CD4-positive, alpha-beta memory T cell (primary cell): ENCODE results near the gene MCMBP. TPM values are rescaled to one million over a fixed set of nuclear protein-coding genes. Genes with fewer than 3 reads are reported as not detected.
A peak's percentile ranks its signal among the peaks of the same experiment; 100 is the strongest.

Experiments
- CTCF ChIA-PET: fragments of 350-600 bp; sonication (Branson Sonifier 250); formaldehyde crosslinking; loops from one replicate; lab custom pipeline; 2021; ENCODE audit warnings: inconsistent platforms; ENCODE audit not compliant: partially characterized antibody; lab: Charles Lee
- POLR2A ChIA-PET: fragments of 350-600 bp; sonication (Branson Sonifier 250); formaldehyde crosslinking; loops from one replicate; lab custom pipeline; 2021; ENCODE audit not compliant: partially characterized antibody; lab: Charles Lee
- DNase-seq, 5 donors: peaks; one replicate each; pipeline versions ENCODE4 v3.0.0 to v3.0.0-alpha.2; 2020 to 2022; ENCODE audit warnings: mixed read lengths in 1 of 5
- H3K27ac ChIP-seq: one replicate; pipeline ENCODE4 v1.7.0; 2013; ENCODE audit warnings: low read depth, low read length
- H3K27me3 ChIP-seq: 2 replicates; pipeline ENCODE4 v1.7.0; 2013; ENCODE audit warnings: mild to moderate bottlenecking, low read length, moderate library complexity; ENCODE audit not compliant: insufficient read depth
- H3K36me3 ChIP-seq: 2 replicates; pipeline ENCODE4 v1.7.0; 2013; ENCODE audit warnings: mild to moderate bottlenecking, low read length, moderate library complexity; ENCODE audit not compliant: insufficient read depth
- H3K4me1 ChIP-seq: 2 replicates; pipeline ENCODE4 v1.7.0; 2013; ENCODE audit warnings: mild to moderate bottlenecking, low read length, moderate library complexity; ENCODE audit not compliant: insufficient read depth
- H3K4me3 ChIP-seq, 2 donors: one replicate each; pipeline ENCODE4 v1.7.0; 2013; ENCODE audit warnings: low read length in 2 of 2, mild to moderate bottlenecking in 1 of 2
- H3K9me3 ChIP-seq, 2 donors: one replicate each; pipeline ENCODE4 v1.7.0; 2013; ENCODE audit warnings: low read length in 2 of 2, control low read depth in 1 of 2; ENCODE audit not compliant: control insufficient read depth in 1 of 2
- H3K27ac Mint-ChIP-seq, 7 donors: one replicate each; pipeline ENCODE4 v1.8.0; 2020 to 2021; ENCODE audit warnings: mixed read lengths in 7 of 7, mild to moderate bottlenecking in 6 of 7, inconsistent platforms in 3 of 7, moderate library complexity in 3 of 7
- H3K27me3 Mint-ChIP-seq, 2 donors: one replicate each; pipeline ENCODE4 v1.8.0; 2020 to 2021; ENCODE audit warnings: mixed read lengths in 2 of 2
- H3K36me3 Mint-ChIP-seq, 2 donors: one replicate each; pipeline ENCODE4 v1.8.0; 2020 to 2021; ENCODE audit warnings: mixed read lengths in 2 of 2, inconsistent platforms in 1 of 2, mild to moderate bottlenecking in 1 of 2
- H3K4me1 Mint-ChIP-seq, 4 donors: one replicate each; pipeline ENCODE4 v1.8.0; 2020 to 2021; ENCODE audit warnings: mixed read lengths in 4 of 4, mild to moderate bottlenecking in 1 of 4
- H3K4me3 Mint-ChIP-seq, 8 donors: one replicate each; pipeline ENCODE4 v1.8.0; 2020 to 2021; ENCODE audit warnings: mixed read lengths in 8 of 8, mild to moderate bottlenecking in 7 of 8, moderate library complexity in 6 of 8, inconsistent platforms in 3 of 8
- H3K9me3 Mint-ChIP-seq, 8 donors: one replicate each; pipeline ENCODE4 v1.8.0; 2020 to 2021; ENCODE audit warnings: mixed read lengths in 8 of 8, mild to moderate bottlenecking in 5 of 8, inconsistent platforms in 3 of 8, moderate library complexity in 1 of 8
- intact Hi-C: fragments of 100-400 bp; cut with micrococcal nuclease; formaldehyde crosslinking; loops from one replicate; pipeline ENCODE4 v1.15.1; 2023
- polyA plus RNA-seq, 2 donors: library from polyadenylated mRNA; unstranded; fragments of 300-500 nt; fragmentation: Illumina TruSeq; gene quantifications; one replicate each; pipeline ENCODE4 v1.2.3, GENCODE V29; 2021
- total RNA-seq, 2 experiments: library from RNA; stranded (reverse); gene quantifications; one replicate each; pipeline ENCODE4 v1.2.3, GENCODE V29; 2021

Gene MCMBP
- total and polyA plus RNA-seq, 4 experiments from 2014 or later: 54.8 to 70.5 (median 62.1) TPM

DNA sequence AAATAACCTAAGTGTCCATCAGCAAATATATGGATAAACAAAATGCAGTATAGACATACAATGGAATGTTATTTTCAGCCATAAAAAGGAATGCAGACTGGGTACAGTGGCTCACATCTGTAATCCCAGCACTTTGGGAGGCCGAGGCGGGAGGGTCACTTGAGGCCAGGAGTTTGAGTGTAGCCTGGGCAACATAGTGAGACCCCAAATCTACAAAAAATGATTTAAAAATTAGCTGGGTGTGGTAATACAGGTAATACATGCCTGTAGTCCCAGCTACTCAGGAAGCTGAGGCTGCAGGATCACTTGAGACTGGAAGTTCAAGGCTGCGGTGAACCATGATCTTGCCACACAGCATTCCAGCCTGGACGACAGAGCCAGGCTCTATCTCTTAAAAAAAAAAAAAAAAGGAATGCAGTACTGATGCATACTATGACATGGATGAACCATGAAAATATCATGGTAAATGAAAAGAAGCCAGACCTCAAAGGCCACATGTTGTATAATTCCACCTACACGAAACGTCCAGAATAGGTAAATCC, 6.9 kb downstream of the MCMBP start:
- Mint-ChIP-seq H3K27me3 (no peaks in the 10 kb centered on the region), H3K27ac (peak overlapping the region in 1 of 7 donors; percentile 20), H3K36me3 (peaks cover 18 to 22% of the 10 kb centered on the region in 2 donors), H3K4me3 (no peak overlapping the region), H3K9me3 (peaks cover 0 to 11% (median 5%) of the 10 kb centered on the region in 8 donors), H3K4me1 (peaks cover 39 to 81% (median 60%) of the 10 kb centered on the region in 4 donors)
- peaks cover 68% of the 10 kb centered on the region for H3K4me1 ChIP-seq
- H3K27me3 ChIP-seq: no peaks in the 10 kb centered on the region
- H3K4me3 ChIP-seq: no peak overlapping the region
- no peak for DNase-seq
- CTCF ChIA-PET: no interaction called here
- H3K36me3 ChIP-seq: no peaks in the 10 kb centered on the region
- peaks cover 0 to 4% of the 10 kb centered on the region in 2 donors for H3K9me3 ChIP-seq
- POLR2A ChIA-PET: no interaction called here
- intact Hi-C loops: no loop called here
- H3K27ac ChIP-seq: no peak overlapping the region

DNA sequence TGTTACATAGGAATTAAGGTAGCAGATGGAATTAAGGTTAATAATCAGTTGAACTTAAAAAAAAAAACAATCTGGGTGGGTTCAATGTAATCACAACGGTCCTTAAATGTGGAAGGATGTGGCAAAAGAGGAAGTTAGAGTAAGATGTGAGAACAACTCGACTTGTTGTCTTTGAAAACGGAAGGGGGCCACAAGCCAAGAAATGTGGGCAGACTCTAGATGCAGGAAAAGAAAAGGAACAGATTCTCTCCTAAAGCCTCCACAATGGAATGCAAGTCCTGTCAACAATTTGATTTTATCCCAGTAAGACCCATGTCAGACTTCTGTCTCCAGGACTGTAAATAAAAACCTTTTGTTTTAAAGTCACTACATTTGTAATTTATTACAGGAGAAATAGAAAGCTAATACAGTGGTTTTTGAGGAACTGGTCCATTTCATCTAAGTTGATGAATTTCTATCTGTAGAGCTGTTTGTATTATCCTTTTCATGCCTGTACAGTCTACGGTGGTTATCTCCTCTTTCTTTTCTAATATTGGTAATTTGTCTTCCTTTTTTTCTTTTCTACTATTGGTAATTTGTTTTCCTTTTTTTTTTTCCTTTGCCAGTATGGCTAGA, 8.6 kb downstream of the MCMBP start:
- Mint-ChIP-seq H3K36me3 (peaks cover 21 to 26% of the 10 kb centered on the region in 2 donors), H3K27me3 (no peaks in the 10 kb centered on the region), H3K9me3 (peaks cover 0 to 11% (median 5%) of the 10 kb centered on the region in 8 donors), H3K4me3 (peak overlapping the region in 2 of 8 donors; percentile 15 to 40), H3K27ac (peak overlapping the region in 4 of 7 donors; percentile 7 to 77 (median 54)), H3K4me1 (peaks cover 44 to 82% (median 60%) of the 10 kb centered on the region in 4 donors)
- Histone ChIP-seq H3K36me3 (no peaks in the 10 kb centered on the region), H3K27me3 (no peaks in the 10 kb centered on the region), H3K4me1 (peaks cover 60% of the 10 kb centered on the region), H3K4me3 (no peak overlapping the region), H3K27ac (no peak overlapping the region), H3K9me3 (peaks cover 0 to 4% of the 10 kb centered on the region in 2 donors)
- intact Hi-C loops: no loop called here
- ChIA-PET CTCF (interaction anchor here (0.9 to 7.5 kb wide), 4 partner anchors 9 to 179 kb away, joined by 4 to 105 read pairs (median 28); partner anchors contain the start of gene MCMBP), POLR2A (interaction anchor here (4.2 kb wide), 1 partner anchor 8 kb away, joined by 19 read pairs; the partner anchor contains the start of gene MCMBP)
- no peak for DNase-seq

DNA sequence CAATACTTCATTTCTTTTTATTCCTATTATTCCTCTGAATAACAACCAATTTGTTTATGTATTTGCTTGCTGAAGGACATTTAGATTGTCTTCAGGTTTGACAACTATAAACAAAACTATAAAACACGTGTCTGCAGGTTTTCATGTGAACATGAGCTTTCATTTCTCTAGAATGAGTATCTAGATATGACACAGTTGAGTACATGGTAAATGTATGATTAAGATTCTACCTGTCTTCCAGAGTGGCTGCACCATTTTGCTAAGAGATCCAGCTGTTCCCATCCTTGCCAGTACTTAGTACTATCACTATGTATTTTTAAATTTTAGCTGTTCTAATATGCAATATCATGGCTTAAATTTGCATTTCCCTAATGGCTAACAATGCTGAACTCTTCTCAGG, 10.1 kb downstream of the MCMBP start:
- peaks cover 20 to 29% of the 10 kb centered on the region in 2 donors for H3K36me3 Mint-ChIP-seq

DNA sequence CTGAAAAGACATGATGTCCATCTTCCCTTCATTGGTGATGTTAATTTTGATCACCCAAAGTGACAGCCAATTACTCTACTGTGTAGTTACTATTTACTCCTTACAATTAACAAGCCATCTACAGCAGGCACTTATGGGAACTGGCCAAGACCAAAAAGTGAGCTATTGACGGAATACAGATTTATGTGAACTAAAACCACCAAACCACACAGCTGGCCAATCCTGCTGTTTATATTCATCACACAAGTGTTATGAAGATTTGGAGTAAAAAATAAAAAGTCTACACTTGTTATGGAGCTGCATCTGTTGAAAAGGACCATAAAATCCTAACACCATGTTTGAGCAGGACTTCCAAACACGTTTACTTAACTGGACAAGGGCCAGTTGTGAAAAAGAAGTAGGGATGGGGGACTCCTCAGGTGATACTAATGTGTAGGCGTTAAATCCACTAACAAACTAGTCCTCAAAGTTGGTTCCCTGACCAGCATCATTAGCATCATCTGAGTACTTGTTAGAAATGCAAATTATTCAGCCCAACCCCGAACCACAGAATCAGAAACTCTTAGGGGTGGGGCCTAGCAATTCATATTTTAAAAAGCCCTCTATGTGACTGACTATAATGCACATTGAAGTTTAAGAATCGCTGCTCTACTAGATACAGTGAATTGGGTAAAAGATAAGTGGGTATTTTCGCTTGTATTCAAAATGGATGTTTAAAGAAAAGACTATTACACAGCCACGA, 11.6 kb downstream of the MCMBP start:
- ChIA-PET POLR2A (interaction anchor here (4.2 kb wide), 1 partner anchor 11 kb away, joined by 19 read pairs; the partner anchor contains the start of gene MCMBP), CTCF (interaction anchor here (0.7 to 7.5 kb wide), 15 partner anchors 8 to 253 kb away, joined by 3 to 105 read pairs (median 5); partner anchors contain the start of genes BAG3 and MCMBP)
- Histone ChIP-seq H3K4me1 (peaks cover 46% of the 10 kb centered on the region), H3K27me3 (no peaks in the 10 kb centered on the region), H3K4me3 (no peak overlapping the region), H3K36me3 (peaks cover 7% of the 10 kb centered on the region), H3K9me3 (peaks cover 0 to 4% of the 10 kb centered on the region in 2 donors), H3K27ac (no peak overlapping the region)
- H3K9me3 Mint-ChIP-seq: peaks cover 0 to 11% (median 5%) of the 10 kb centered on the region in 8 donors
- no peak for DNase-seq
- intact Hi-C loops: no loop called here
- H3K36me3 Mint-ChIP-seq: peaks cover 20 to 31% of the 10 kb centered on the region in 2 donors
- H3K27me3 Mint-ChIP-seq: no peaks in the 10 kb centered on the region
- peaks cover 32 to 64% (median 47%) of the 10 kb centered on the region in 4 donors for H3K4me1 Mint-ChIP-seq
- no peak overlapping the region for H3K4me3 Mint-ChIP-seq
- H3K27ac Mint-ChIP-seq: peak overlapping the region in 5 of 7 donors; percentile 9 to 59 (median 15)

More for the DNA sequence above, 10.1 kb downstream of the MCMBP start:
- Mint-ChIP-seq H3K4me3 (peak overlapping the region in 1 of 8 donors; percentile 7), H3K4me1 (peaks cover 36 to 70% (median 51%) of the 10 kb centered on the region in 4 donors), H3K27me3 (no peaks in the 10 kb centered on the region), H3K27ac (peak overlapping the region in 2 of 7 donors; percentile 34 to 71), H3K9me3 (peaks cover 0 to 11% (median 5%) of the 10 kb centered on the region in 8 donors)
- POLR2A ChIA-PET: interaction anchor here (4.2 kb wide), 1 partner anchor 10 kb away, joined by 19 read pairs; the partner anchor contains the start of gene MCMBP
- intact Hi-C loops: no loop called here
- CTCF ChIA-PET: interaction anchor here (1.4 to 7.5 kb wide), 4 partner anchors 8 to 177 kb away, joined by 3 to 105 read pairs (median 62); partner anchors contain the start of gene MCMBP
- Histone ChIP-seq H3K9me3 (peaks cover 0 to 4% of the 10 kb centered on the region in 2 donors), H3K4me1 (peaks cover 49% of the 10 kb centered on the region), H3K36me3 (peaks cover 7% of the 10 kb centered on the region), H3K4me3 (no peak overlapping the region), H3K27me3 (no peaks in the 10 kb centered on the region), H3K27ac (no peak overlapping the region)
- DNase-seq: no peak

DNA sequence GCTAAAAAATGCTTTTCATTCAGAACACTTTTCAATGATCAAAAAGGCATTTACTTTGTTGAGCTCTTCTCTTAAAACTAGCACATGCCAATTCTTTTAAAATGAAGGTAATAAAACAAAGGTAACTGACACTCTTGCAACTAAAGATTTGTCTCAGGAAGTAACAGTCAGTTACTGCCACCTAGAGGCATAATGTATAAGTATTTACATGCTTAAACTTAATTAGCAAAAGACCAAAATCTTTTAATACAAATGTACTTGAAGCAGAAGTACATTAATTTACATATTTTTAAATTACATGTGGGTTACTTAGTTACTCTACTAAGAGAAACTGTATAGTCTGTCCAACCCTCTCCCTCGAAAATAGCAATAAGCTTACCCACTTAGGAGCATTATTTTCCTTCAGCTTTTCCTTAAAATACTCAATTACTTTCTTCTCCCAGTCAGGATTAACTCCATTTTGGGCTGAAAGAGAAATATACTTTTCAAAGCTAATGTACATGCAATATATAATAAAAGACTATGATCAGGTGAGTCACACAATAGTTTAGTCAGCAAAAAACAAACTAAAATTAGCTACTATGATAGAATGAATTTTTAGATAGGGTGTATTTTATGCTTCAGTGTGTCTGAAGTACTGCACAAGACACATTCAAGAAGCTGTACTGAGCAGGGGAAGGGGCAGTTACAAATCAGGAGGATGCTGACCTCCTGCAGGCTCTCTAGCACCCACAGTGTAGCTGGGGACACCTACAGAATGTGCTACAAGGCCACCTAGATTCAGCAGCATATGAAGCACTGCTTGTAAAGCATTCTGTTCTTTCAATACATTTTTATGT, 13.0 kb downstream of the MCMBP start:
- H3K36me3 Mint-ChIP-seq: peaks cover 19 to 31% of the 10 kb centered on the region in 2 donors
- H3K27ac Mint-ChIP-seq: peak overlapping the region in 6 of 7 donors; percentile 12 to 74 (median 24)
- ChIA-PET CTCF (interaction anchor here (0.6 to 7.5 kb wide), 29 partner anchors 10 to 590 kb away, joined by 3 to 105 read pairs (median 5); partner anchors contain the start of genes BAG3, INPP5F, MCMBP and RGS10), POLR2A (interaction anchor here (0.9 to 3.0 kb wide), 4 partner anchors 13 to 204 kb away, joined by 3 to 27 read pairs (median 4); partner anchors contain the start of gene MCMBP)
- Histone ChIP-seq H3K27me3 (no peaks in the 10 kb centered on the region), H3K4me3 (no peak overlapping the region), H3K4me1 (peaks cover 36% of the 10 kb centered on the region), H3K9me3 (peaks cover 0 to 4% of the 10 kb centered on the region in 2 donors), H3K36me3 (peaks cover 7% of the 10 kb centered on the region), H3K27ac (no peak overlapping the region)
- H3K9me3 Mint-ChIP-seq: peaks cover 0 to 10% (median 5%) of the 10 kb centered on the region in 8 donors
- H3K4me1 Mint-ChIP-seq: peaks cover 26 to 50% (median 39%) of the 10 kb centered on the region in 4 donors
- DNase-seq: peak in 4 of 5 donors; percentile 45 to 52 (median 50)
- no peak overlapping the region for H3K4me3 Mint-ChIP-seq
- no peaks in the 10 kb centered on the region for H3K27me3 Mint-ChIP-seq
- intact Hi-C loops: loop anchor here (1.0 kb wide), 4 partner anchors 13 to 251 kb away; partner anchors contain the start of gene MCMBP

DNA sequence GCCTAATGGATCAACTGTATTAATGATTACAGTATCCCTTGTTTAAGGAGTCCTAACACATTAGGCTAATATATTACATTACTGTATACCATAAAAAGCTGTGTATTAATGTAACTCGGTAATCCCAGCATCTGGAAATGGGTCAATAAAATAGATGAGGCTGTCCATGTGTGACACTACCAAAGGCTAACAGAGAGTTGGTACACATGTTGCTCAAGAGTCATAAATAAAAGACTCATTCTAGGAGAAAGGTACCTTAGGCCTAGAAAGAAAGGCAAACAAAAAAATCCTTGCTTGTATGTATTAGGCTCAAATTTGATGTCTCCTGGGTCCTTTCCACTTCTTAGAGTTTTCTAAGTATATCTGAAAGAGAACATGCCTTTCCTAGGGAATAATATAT, 14.6 kb downstream of the MCMBP start:
- Histone ChIP-seq H3K4me1 (peaks cover 28% of the 10 kb centered on the region), H3K27ac (no peak overlapping the region), H3K27me3 (no peaks in the 10 kb centered on the region), H3K4me3 (no peak overlapping the region), H3K9me3 (no peaks in the 10 kb centered on the region), H3K36me3 (peaks cover 17% of the 10 kb centered on the region)
- H3K27me3 Mint-ChIP-seq: no peaks in the 10 kb centered on the region
- peaks cover 20 to 40% (median 31%) of the 10 kb centered on the region in 4 donors for H3K4me1 Mint-ChIP-seq
- POLR2A ChIA-PET: interaction anchor here (3.0 kb wide), 1 partner anchor 14 kb away, joined by 27 read pairs; the partner anchor contains the start of gene MCMBP
- intact Hi-C loops: no loop called here
- CTCF ChIA-PET: interaction anchor here (1.6 to 7.5 kb wide), 5 partner anchors 15 to 250 kb away, joined by 6 to 105 read pairs (median 49); partner anchors contain the start of gene MCMBP
- DNase-seq: no peak
- H3K4me3 Mint-ChIP-seq: no peak overlapping the region
- peaks cover 13 to 32% of the 10 kb centered on the region in 2 donors for H3K36me3 Mint-ChIP-seq
- H3K9me3 Mint-ChIP-seq: no peaks in the 10 kb centered on the region
- no peak overlapping the region for H3K27ac Mint-ChIP-seq
